ENCODE measurements around the gene PSTPIP1. TPM values are rescaled to one million over a fixed set of nuclear protein-coding genes. Genes with fewer than 3 reads are reported as not detected.
A peak's percentile ranks its signal among the peaks of the same experiment; 100 is the strongest.

The PSTPIP1 gene
- total and polyA plus RNA-seq, 2 of the 13 experiments (the other 11 are each of a cell fraction or from before 2014, with no cell fraction given): 4.4 to 8.7 TPM

- TF ChIP-seq NFIB (CRISPR knock-in tag; IDR thresholded peaks at IDR 0.05; ENCODE audit: borderline replicate concordance) (no peak), EP300 (IDR thresholded peaks at IDR 0.05; ENCODE audit: low read depth in 2 of 2, low read length in 2 of 2) (peak in 1 of 2 experiments; percentile 43; a peak in 1 of 4 replicates), EP300 (CRISPR knock-in tag; IDR thresholded peaks at IDR 0.05; ENCODE audit: borderline replicate concordance) (no peak; the same call in 1 of the 2 replicates), ZBTB39 (CRISPR knock-in tag; IDR thresholded peaks at IDR 0.05) (no peak), SNAPC4 (CRISPR knock-in tag; IDR thresholded peaks at IDR 0.05) (peak; percentile 32; the same call in 1 of the 2 replicates), ZNF589 (CRISPR knock-in tag; conservative IDR thresholded peaks at IDR 0.05) (peak; percentile 23; the same call in 1 of the 2 replicates), ZNF451 (CRISPR knock-in tag; IDR thresholded peaks at IDR 0.05) (no peak; the same call in 1 of the 2 replicates), THRA (CRISPR knock-in tag; IDR thresholded peaks at IDR 0.05; ENCODE audit: borderline replicate concordance) (no peak), BCL3 (CRISPR knock-in tag; IDR thresholded peaks at IDR 0.05) (no peak), ETS1 (CRISPR knock-in tag; IDR thresholded peaks at IDR 0.05) (no peak), PAWR (CRISPR knock-in tag; IDR thresholded peaks at IDR 0.05; ENCODE audit: borderline replicate concordance) (no peak), PCBP1 (IDR thresholded peaks at IDR 0.05; ENCODE audit: borderline replicate concordance, low read depth, low read length) (no peak), ZSCAN30 (CRISPR knock-in tag; IDR thresholded peaks at IDR 0.05) (no peak), ARID2 (CRISPR knock-in tag; IDR thresholded peaks at IDR 0.05; ENCODE audit: borderline replicate concordance) (peak; percentile 83)
- TF ChIP-seq, protein P1, sequence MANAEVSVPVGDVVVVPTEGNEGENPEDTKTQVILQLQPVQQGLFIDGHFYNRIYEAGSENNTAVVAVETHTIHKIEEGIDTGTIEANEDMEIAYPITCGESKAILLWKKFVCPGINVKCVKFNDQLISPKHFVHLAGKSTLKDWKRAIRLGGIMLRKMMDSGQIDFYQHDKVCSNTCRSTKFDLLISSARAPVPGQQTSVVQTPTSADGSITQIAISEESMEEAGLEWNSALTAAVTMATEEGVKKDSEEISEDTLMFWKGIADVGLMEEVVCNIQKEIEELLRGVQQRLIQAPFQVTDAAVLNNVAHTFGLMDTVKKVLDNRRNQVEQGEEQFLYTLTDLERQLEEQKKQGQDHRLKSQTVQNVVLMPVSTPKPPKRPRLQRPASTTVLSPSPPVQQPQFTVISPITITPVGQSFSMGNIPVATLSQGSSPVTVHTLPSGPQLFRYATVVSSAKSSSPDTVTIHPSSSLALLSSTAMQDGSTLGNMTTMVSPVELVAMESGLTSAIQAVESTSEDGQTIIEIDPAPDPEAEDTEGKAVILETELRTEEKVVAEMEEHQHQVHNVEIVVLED (CRISPR knock-in tag; IDR thresholded peaks at IDR 0.05; ENCODE audit: borderline replicate concordance): no peak; the same call in 1 of the 2 replicates
These were observed 37.2 kb downstream of the PSTPIP1 start (continued) for GRCh38 chr15:77032052-77032646.

Measured in HepG2 (cell line).